GM12892 (cell line): ENCODE results near the gene SMIM28.

Experiments
- POLR2A ChIP-seq: IDR thresholded peaks from 2 replicates; pipeline ENCODE4 v1.6.1; 2011; ENCODE audit warnings: low read depth, low read length, control low read depth
- POLR2AphosphoS5 ChIP-seq: IDR thresholded peaks from 2 replicates; pipeline ENCODE4 v1.6.1; 2011; ENCODE audit warnings: low read depth, low read length, control low read depth

DNA sequence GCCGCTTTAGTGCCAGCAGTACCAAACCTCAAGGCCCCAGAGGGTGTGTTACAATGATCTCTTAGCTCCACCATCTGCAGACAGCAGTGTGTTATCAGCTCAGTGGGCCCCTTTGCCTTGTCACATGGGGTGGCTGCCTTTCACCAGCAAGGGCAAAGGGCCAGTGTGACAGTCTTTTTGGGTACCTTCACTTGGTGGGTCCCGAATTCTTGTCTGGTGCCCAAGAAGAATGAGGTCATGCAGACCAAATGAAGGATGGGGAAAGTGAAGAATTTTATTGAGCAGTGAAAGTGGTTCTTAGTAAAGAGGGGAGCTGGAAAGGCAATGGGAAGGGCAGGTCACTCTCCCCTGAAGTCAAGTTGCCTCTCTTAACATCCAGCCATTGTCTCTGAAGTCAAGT lies 2.9 kb upstream of the SMIM28 start:
- no peak for TF ChIP-seq POLR2A
- no peak for TF ChIP-seq POLR2AphosphoS5
